Activated naive CD4-positive, alpha-beta T cell treated with anti-CD3 and anti-CD28 coated beads, Interleukin-2, amount 50 U/mL, for 24 hours (primary cell): ENCODE measurements around the gene TIAM2.
"Not testable (repeated sequence)": the region's sequence is repeated elsewhere in the genome, so short reads cannot be mapped to it uniquely, and the experiment has no call there.

Experiments
- H3K27ac Mint-ChIP-seq: one replicate; pipeline ENCODE4 v1.8.0; 2021; ENCODE audit warnings: mild to moderate bottlenecking, mixed read lengths
- H3K27me3 Mint-ChIP-seq: one replicate; pipeline ENCODE4 v1.8.0; 2021; ENCODE audit warnings: mixed read lengths
- H3K36me3 Mint-ChIP-seq: one replicate; pipeline ENCODE4 v1.8.0; 2021; ENCODE audit warnings: mixed read lengths
- H3K4me1 Mint-ChIP-seq: one replicate; pipeline ENCODE4 v1.8.0; 2021; ENCODE audit warnings: mixed read lengths
- H3K4me3 Mint-ChIP-seq: one replicate; pipeline ENCODE4 v1.8.0; 2021; ENCODE audit warnings: mild to moderate bottlenecking, mixed read lengths
- H3K9me3 Mint-ChIP-seq: one replicate; pipeline ENCODE4 v1.8.0; 2021; ENCODE audit warnings: mixed read lengths

The TIAM2 gene

DNA sequence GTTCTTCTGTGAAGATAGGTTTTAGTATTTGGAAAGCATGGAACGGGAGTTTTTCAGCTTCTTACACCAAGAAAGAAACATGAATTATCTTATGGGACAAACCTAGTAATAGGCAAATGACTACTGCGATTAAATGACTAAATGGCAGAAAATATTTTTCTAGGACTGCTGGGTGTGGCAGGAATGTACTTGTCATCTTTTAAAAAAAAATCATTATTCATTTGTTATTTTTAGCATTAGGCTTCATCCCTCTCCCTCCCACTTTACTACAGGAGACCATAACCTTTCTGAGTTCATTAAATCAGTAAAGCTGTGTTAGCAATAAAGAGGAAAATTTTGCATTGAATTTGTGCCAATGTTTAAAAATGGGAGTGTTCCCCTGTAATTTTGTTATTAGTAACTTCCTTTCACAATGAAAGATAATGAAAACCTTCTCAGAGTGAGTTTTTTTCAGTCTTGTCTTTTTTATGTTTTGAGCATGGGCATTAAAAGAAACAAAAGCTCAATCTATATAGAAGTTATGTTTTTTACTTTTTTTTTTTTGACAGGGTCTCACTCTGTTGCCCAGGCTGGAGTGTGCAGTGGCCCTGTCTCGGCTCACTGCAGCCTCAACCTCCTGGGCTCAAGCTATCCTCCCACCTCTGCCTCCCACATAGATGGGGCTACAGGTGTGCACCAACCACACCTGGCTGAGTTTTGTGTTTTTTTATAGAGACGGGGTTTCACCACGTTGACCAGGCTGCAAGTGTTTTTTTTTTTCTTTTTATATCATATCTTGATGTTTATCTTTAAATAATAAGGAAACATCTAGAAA is 163.1 kb downstream of the TIAM2 start:
- peaks cover 63% of the 10 kb centered on the region for H3K4me1 Mint-ChIP-seq
- peak overlapping the region; percentile 94 for H3K27ac Mint-ChIP-seq
- H3K4me3 Mint-ChIP-seq, result peak overlapping the region; percentile 55
- H3K27me3 Mint-ChIP-seq, result no peaks in the 10 kb centered on the region
- peaks cover 5% of the 10 kb centered on the region for H3K9me3 Mint-ChIP-seq
- no peaks in the 10 kb centered on the region for H3K36me3 Mint-ChIP-seq

DNA sequence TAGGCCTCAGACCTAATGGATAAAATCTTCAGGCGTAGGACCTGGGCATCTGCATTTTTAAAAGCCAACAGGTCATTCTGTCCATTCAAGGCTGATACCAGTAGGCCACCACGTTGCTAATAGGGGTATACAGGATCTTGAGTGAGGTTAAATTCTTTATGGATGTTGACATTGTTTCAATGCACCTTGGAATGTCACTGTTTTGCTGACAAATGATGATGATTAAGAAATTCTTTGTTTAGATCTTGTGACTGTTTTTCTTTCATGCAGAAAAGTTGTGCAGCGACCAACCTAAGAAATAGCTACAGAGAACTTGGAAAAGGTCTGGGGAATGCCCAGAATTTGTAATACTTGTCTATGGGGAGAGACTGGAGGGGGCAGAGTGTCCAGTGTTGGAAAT is 167.6 kb downstream of the TIAM2 start:
- no peaks in the 10 kb centered on the region for H3K36me3 Mint-ChIP-seq
- no peak overlapping the region for H3K4me3 Mint-ChIP-seq
- H3K27me3 Mint-ChIP-seq, result no peaks in the 10 kb centered on the region
- peaks cover 5% of the 10 kb centered on the region for H3K9me3 Mint-ChIP-seq
- H3K27ac Mint-ChIP-seq, result no peak overlapping the region
- H3K4me1 Mint-ChIP-seq, result peaks cover 22% of the 10 kb centered on the region

DNA sequence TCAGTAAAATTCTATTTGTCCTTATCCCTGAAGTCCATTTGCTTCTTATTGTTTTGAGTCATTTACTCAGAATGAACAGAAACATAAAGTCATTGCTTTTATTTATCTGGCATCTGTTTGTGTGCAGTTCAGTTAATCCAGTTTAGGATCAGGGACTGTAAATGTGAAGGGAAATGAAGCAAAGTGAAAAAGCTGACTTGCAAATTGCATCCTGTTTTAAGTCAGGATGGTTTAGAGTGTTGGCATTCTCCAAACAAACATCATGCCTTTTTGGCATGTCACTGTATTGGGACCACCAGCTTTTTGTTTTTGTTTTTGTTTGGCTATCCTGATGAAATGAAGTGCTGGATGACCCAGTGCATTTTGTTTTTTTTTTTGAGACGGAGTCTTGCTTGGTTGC is 168.5 kb downstream of the TIAM2 start:
- Mint-ChIP-seq H3K4me1 (peaks cover 13% of the 10 kb centered on the region), H3K4me3 (no peak overlapping the region), H3K27ac (no peak overlapping the region), H3K9me3 (peaks cover 5% of the 10 kb centered on the region), H3K27me3 (no peaks in the 10 kb centered on the region), H3K36me3 (no peaks in the 10 kb centered on the region)

- H3K4me3 Mint-ChIP-seq, result no peak overlapping the region
- peaks cover 3% of the 10 kb centered on the region for H3K4me1 Mint-ChIP-seq
- H3K27me3 Mint-ChIP-seq, result no peaks in the 10 kb centered on the region
- no peak overlapping the region for H3K27ac Mint-ChIP-seq
- H3K36me3 Mint-ChIP-seq, result no peaks in the 10 kb centered on the region
- H3K9me3 Mint-ChIP-seq, result peaks cover 5% of the 10 kb centered on the region
These were observed 170.1 kb downstream of the TIAM2 start for GRCh38 chr6:155165029-155165710.

GRCh38 chr6:155170519-155170918 is 175.4 kb downstream of the TIAM2 start:
- Mint-ChIP-seq H3K27ac (peak overlapping the region; percentile 51), H3K36me3 (peaks cover 2% of the 10 kb centered on the region), H3K27me3 (no peaks in the 10 kb centered on the region), H3K9me3 (no peaks in the 10 kb centered on the region), H3K4me3 (no peak overlapping the region), H3K4me1 (peaks cover 43% of the 10 kb centered on the region)

GRCh38 chr6:155171109-155171746 is 176.1 kb downstream of the TIAM2 start:
- H3K36me3 Mint-ChIP-seq, result peaks cover 2% of the 10 kb centered on the region
- H3K27ac Mint-ChIP-seq, result peak overlapping the region; percentile 96
- H3K27me3 Mint-ChIP-seq, result no peaks in the 10 kb centered on the region
- H3K4me1 Mint-ChIP-seq, result peaks cover 43% of the 10 kb centered on the region
- peak overlapping the region; percentile 72 for H3K4me3 Mint-ChIP-seq
- H3K9me3 Mint-ChIP-seq, result no peaks in the 10 kb centered on the region

DNA sequence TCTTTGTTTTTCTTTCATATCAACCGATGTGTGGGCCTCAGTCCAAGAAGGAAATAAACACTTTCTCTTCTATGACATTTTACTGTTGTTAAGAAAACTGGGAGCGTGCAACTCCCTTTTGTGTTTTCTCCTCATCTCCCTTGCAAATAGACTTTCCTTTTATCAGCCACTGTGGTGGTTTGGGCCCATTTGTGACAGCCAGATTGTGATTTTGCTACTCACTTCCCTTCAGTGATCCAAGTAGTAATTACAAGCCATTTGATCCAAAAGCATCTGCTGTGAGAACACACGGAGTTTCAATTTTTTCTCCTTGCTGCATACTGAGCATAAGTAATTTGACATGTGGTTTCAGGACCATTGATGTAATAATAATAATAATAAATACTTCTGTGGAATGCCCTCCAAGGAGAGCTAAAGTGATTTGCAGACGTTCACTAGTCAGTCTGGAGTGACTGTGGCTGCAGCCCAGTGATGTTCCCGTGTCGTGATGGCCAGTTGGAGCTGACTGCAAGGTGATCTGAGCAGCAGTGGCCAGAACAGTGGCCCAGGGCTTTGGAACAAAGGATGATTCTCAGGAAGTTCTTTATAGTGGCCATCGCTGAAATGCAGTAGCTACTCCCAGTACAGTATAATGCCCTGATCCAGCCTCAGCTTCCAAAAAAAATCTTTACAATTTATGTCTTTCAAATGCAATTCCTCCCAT is 176.8 kb downstream of the TIAM2 start:
- peaks cover 2% of the 10 kb centered on the region for H3K36me3 Mint-ChIP-seq
- peak overlapping the region; percentile 72 for H3K4me3 Mint-ChIP-seq
- H3K9me3 Mint-ChIP-seq, result no peaks in the 10 kb centered on the region
- peaks cover 43% of the 10 kb centered on the region for H3K4me1 Mint-ChIP-seq
- no peaks in the 10 kb centered on the region for H3K27me3 Mint-ChIP-seq
- peak overlapping the region; percentile 96 for H3K27ac Mint-ChIP-seq

- Mint-ChIP-seq H3K36me3 (peaks cover 2% of the 10 kb centered on the region), H3K27ac (peak overlapping the region; percentile 51), H3K27me3 (no peaks in the 10 kb centered on the region)
These were observed 178.4 kb downstream of the TIAM2 start for GRCh38 chr6:155173488-155173887.

DNA sequence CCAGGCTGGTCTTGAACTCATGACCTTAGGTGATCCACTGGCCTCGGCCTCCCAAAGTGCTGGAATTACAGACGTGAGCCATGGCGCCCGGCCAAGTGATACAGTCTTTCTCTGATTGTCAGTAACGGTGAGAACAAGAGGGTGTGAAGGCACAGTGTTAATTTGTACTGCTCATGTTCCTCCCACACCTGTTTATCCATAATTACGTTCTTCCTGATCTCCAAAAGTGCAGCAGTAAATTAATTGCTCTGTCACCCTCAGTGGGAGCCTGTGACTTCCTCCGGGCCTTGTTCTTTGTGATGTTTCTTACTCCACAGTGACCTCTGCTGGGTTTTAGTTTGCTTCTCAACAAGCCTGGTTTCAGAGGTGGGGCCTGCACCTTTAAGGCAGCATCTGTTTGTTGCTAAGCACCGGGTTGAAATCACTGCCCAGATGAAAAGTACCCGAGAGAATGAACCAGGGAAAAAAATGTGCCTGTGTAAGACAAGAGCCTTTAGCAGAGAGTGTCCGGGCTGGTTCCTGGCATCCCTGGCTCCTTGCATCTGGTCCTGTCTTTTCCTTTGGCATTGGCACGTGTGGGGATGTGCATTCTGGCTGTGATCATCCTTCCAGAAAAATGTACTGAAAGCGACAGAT is 179.6 kb downstream of the TIAM2 start:
- Mint-ChIP-seq H3K36me3 (peaks cover 2% of the 10 kb centered on the region), H3K27ac (peak overlapping the region; percentile 96), H3K4me1 (peaks cover 43% of the 10 kb centered on the region), H3K4me3 (no peak overlapping the region), H3K9me3 (no peaks in the 10 kb centered on the region), H3K27me3 (no peaks in the 10 kb centered on the region)

More at GRCh38 chr6:155173488-155173887, 178.4 kb downstream of the TIAM2 start:
- Mint-ChIP-seq H3K4me1 (peaks cover 43% of the 10 kb centered on the region), H3K4me3 (peak overlapping the region; percentile 6), H3K9me3 (no peaks in the 10 kb centered on the region)

GRCh38 chr6:155177363-155177961 is 182.3 kb downstream of the TIAM2 start:
- H3K36me3 Mint-ChIP-seq, result peaks cover 2% of the 10 kb centered on the region
- H3K9me3 Mint-ChIP-seq, result no peaks in the 10 kb centered on the region
- H3K27me3 Mint-ChIP-seq, result no peaks in the 10 kb centered on the region
- no peak overlapping the region for H3K27ac Mint-ChIP-seq
- peaks cover 30% of the 10 kb centered on the region for H3K4me1 Mint-ChIP-seq
- no peak overlapping the region for H3K4me3 Mint-ChIP-seq

- H3K36me3 Mint-ChIP-seq, result no peaks in the 10 kb centered on the region
- no peaks in the 10 kb centered on the region for H3K27me3 Mint-ChIP-seq
- no peak overlapping the region for H3K27ac Mint-ChIP-seq
- no peaks in the 10 kb centered on the region for H3K9me3 Mint-ChIP-seq
- H3K4me1 Mint-ChIP-seq, result peaks cover 24% of the 10 kb centered on the region
- H3K4me3 Mint-ChIP-seq, result no peak overlapping the region
These were observed 186.4 kb downstream of the TIAM2 start for GRCh38 chr6:155181498-155181897.

DNA sequence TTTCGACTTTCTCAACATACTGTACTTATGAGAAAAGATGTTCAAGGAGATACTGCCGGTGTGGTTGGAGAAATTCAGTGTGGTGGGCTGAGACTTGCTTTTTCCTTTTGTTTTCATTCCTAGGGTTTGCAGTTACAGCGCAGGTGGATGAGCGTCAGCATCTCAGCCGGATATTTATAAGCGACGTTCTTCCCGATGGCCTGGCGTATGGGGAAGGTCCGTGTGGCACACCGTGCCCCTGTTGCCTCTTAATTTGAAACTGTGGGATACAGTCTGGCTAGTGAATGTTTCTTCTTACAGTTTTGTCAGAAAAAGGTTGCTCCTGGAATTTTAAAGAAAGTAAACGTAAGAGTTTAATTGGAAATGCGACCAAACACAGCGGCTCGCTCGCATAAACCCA is 187.0 kb downstream of the TIAM2 start:
- Mint-ChIP-seq H3K9me3 (no peaks in the 10 kb centered on the region), H3K27ac (no peak overlapping the region), H3K4me1 (peaks cover 26% of the 10 kb centered on the region), H3K36me3 (no peaks in the 10 kb centered on the region), H3K27me3 (no peaks in the 10 kb centered on the region), H3K4me3 (no peak overlapping the region)

DNA sequence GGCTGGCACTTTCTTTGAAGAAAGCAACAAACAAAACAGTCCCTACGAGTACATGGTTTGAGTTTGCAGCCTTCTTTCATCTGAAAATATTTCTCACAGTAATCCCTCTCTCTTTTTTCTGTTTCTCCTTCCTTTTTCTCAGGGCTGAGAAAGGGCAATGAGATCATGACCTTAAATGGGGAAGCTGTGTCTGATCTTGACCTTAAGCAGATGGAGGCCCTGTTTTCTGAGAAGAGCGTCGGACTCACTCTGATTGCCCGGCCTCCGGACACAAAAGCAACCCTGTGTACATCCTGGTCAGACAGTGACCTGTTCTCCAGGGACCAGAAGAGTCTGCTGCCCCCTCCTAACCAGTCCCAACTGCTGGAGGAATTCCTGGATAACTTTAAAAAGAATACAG is 188.0 kb downstream of the TIAM2 start:
- H3K4me3 Mint-ChIP-seq, result no peak overlapping the region
- no peaks in the 10 kb centered on the region for H3K9me3 Mint-ChIP-seq
- H3K27me3 Mint-ChIP-seq, result no peaks in the 10 kb centered on the region
- H3K4me1 Mint-ChIP-seq, result peaks cover 34% of the 10 kb centered on the region
- H3K27ac Mint-ChIP-seq, result no peak overlapping the region
- no peaks in the 10 kb centered on the region for H3K36me3 Mint-ChIP-seq

DNA sequence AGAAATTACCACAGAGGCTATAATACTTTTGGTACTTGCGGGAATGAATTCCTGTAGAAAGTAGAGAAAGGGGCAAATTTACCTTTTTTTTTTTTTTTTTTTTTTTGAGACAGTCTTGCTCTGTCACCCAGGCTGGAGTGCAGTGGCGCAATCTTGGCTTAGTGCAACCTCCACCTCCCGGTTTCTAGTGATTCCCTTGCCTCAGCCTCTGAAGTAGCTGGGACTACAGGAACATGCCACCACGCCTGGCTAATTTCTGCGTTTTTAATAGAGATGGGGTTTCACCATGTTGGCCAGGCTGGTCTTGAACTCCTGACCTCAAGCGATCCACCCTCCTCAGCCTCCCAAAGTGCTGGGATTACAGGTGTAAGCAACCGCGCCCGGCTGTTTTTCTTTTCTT is 189.9 kb downstream of the TIAM2 start:
- Mint-ChIP-seq H3K27ac (peak overlapping the region; percentile 85), H3K4me1 (peaks cover 51% of the 10 kb centered on the region)
- H3K9me3 Mint-ChIP-seq, H3K36me3 Mint-ChIP-seq, H3K4me3 Mint-ChIP-seq, H3K27me3 Mint-ChIP-seq: not testable (repeated sequence)

DNA sequence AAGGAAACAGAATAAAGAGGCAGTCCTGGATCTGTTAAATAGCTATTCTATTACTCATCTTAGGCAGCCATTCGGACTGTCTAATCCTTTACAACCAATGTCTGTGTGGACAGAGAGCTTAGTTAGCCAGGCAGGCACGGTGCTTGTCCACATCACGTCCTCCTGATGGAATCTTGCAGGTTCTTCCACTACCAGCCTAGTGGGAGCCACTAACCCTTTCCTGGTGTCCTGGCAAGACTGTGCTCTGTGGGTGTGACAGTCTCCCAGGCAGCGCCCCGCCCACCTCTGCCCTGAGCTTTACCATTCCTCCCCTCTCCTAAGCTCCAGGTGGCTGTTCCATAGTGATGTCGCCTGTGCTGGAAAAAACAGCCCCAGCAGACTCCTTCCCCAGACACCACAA is 190.4 kb downstream of the TIAM2 start:
- Mint-ChIP-seq H3K9me3 (no peaks in the 10 kb centered on the region), H3K27me3 (no peaks in the 10 kb centered on the region), H3K4me3 (peak overlapping the region; percentile 47), H3K4me1 (peaks cover 53% of the 10 kb centered on the region), H3K27ac (peak overlapping the region; percentile 100), H3K36me3 (peaks cover 1% of the 10 kb centered on the region)
